NB4 (cell line): ENCODE data around the gene PIP5K1B.

Experiments
- CTCF ChIP-seq: IDR thresholded peaks from one replicate; pipeline ENCODE4 v1.5.1; 2012; ENCODE audit warnings: low read depth, low read length
- MAX ChIP-seq: IDR thresholded peaks from 2 replicates; pipeline ENCODE4 v1.6.1; 2011; ENCODE audit warnings: low read depth, low read length
- POLR2A ChIP-seq: IDR thresholded peaks from 2 replicates; pipeline ENCODE4 v1.6.1; 2011; ENCODE audit warnings: mild to moderate bottlenecking; ENCODE audit not compliant: insufficient read length; ENCODE audit errors: extremely low read depth

- TF ChIP-seq CTCF (no peak), POLR2A (no peak), MAX (no peak)
Measured at GRCh38 chr9:68991457-68991856, 286.4 kb downstream of the PIP5K1B start.
